ENCODE results near the gene DGCR8.

DNA sequence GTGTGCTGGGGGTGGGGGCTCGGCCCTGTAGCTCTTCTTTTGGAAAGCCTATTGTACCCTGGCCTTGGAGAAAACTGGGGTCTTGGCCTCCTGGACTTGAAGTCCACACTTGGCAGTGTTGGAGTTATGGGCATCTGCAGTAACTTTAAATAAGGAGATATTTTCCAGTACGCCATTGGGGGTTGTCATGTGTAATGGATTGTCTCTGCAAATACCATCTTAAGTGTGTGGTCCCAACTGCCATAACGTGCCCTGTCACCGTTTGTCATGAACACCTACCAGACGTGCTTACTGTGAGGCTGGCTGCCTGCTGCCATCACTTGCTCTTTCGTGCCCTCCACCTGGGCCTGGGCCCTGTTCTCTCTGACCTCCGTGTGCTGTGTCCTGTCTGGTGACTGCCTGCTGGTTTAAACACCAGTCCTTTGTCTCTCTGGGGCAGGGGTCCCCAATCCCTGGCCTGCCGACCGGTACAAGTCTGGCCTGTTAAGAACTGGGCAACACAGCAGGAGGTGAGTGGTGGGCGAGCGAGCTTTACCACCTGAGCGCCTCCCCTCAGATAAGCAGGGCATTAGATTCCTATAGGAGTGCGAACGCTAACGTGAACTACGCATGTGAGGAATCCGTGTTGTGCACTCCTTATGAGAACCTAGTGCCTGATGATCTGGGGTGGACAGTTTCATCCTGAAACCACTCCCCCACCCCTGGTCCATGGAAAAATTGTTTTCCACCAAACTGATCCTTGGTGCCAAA, 48.0 kb downstream of the DGCR8 start:
- TF ChIP-seq, protein P1, sequence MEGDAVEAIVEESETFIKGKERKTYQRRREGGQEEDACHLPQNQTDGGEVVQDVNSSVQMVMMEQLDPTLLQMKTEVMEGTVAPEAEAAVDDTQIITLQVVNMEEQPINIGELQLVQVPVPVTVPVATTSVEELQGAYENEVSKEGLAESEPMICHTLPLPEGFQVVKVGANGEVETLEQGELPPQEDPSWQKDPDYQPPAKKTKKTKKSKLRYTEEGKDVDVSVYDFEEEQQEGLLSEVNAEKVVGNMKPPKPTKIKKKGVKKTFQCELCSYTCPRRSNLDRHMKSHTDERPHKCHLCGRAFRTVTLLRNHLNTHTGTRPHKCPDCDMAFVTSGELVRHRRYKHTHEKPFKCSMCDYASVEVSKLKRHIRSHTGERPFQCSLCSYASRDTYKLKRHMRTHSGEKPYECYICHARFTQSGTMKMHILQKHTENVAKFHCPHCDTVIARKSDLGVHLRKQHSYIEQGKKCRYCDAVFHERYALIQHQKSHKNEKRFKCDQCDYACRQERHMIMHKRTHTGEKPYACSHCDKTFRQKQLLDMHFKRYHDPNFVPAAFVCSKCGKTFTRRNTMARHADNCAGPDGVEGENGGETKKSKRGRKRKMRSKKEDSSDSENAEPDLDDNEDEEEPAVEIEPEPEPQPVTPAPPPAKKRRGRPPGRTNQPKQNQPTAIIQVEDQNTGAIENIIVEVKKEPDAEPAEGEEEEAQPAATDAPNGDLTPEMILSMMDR (IDR thresholded peaks at IDR 0.05): no peak
- no peak for TF ChIP-seq POLR2A (IDR thresholded peaks at IDR 0.05)

Measured in right lobe of liver (tissue), 4 donors.